Measurements from ENCODE around the gene ETV2. TPM values are rescaled to one million over a fixed set of nuclear protein-coding genes. Genes with fewer than 3 reads are reported as not detected.
A peak's percentile ranks its signal among the peaks of the same experiment; 100 is the strongest.

The ETV2 gene
- total RNA-seq, 2 experiments from 2014 or later, result 0.25 to 1.7 TPM

DNA sequence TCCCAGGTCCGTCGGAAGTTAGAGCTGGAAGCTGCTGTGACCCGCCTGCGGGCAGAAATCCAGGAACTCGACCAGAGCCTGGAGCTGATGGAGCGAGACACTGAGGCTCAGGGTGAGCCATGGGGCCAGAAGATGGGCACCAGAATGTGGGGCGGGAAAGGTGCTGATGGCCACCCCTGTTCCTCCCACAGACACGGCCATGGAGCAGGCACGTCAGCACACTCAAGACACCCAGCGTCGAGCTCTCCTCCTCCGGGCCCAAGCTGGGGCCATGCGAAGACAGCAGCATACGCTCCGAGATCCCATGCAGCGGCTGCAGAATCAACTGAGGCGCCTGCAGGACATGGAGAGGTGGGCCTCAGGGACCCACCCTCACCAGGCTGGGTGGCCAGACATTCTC is 26.5 kb upstream of the ETV2 start:
- Histone ChIP-seq H3K27ac (ENCODE audit: low read depth, low read length, poor library complexity, severe bottlenecking) (no peak overlapping the region), H3K36me3 (ENCODE audit: insufficient read depth, low read length) (peaks cover 27% of the 10 kb centered on the region; the same call in 1 of the 2 replicates), H2AFZ (ENCODE audit: low read length) (no peak overlapping the region), H3K4me2 (ENCODE audit: low read length) (no peak overlapping the region), H3K79me2 (ENCODE audit: insufficient read depth, low read depth, low read length) (peaks cover 8% of the 10 kb centered on the region), H3K9me2 (ENCODE audit: insufficient read depth, low read length) (no peaks in the 10 kb centered on the region), H3K4me1 (ENCODE audit: insufficient read depth, low read length, poor library complexity, severe bottlenecking) (peaks cover 23% of the 10 kb centered on the region), H3K9me3 (ENCODE audit: low read length) (no peaks in the 10 kb centered on the region), H3K4me3 (ENCODE audit: low read depth, low read length, poor library complexity, severe bottlenecking) (no peak overlapping the region), H4K20me1 (ENCODE audit: insufficient read depth, low read length) (no peaks in the 10 kb centered on the region)
- CTCF ChIA-PET (ENCODE audit: unreplicated experiment), result no interaction called here
- POLR2A ChIA-PET, result no interaction called here
- no TSS peak for BruUV-seq (replicated peaks)
- DNase-seq (ENCODE audit: low spot score), result no peak
- TF ChIP-seq CTCF (conservative IDR thresholded peaks at IDR 0.05; ENCODE audit: low read length) (no peak), EZH2phosphoT487 (IDR thresholded peaks at IDR 0.05; ENCODE audit: borderline replicate concordance, low read depth, low read length) (no peak)
- intact Hi-C loops (cut with micrococcal nuclease; ENCODE audit: unreplicated experiment), result no loop called here

DNA sequence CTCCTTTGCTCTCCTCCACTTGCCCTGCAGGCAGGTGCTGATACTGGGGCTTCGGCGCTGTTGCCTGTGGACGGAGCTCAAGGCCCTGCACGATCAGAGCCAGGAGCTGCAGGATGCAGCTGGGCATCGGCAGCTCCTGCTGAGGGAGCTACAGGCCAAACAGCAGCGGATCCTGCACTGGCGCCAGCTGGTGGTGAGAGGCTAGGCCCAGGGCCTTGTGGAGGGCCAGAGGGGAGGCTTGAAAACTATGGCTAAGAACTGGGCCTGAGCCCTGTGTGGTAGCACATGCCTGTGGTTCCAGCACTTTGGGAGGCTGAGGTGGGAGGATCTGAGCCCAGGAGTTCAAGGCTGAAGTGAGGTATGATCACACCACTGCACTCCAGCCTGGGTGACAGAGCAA is 22.7 kb upstream of the ETV2 start:
- H3K27ac ChIP-seq (ENCODE audit: low read depth, low read length, poor library complexity, severe bottlenecking), result no peak overlapping the region
- no peaks in the 10 kb centered on the region for H3K9me2 ChIP-seq (ENCODE audit: insufficient read depth, low read length)
- DNase-seq (ENCODE audit: low spot score), result no peak
- H3K4me1 ChIP-seq (ENCODE audit: insufficient read depth, low read length, poor library complexity, severe bottlenecking), result peaks cover under 1% of the 10 kb centered on the region
- no TSS peak for BruUV-seq (replicated peaks)
- H3K4me3 ChIP-seq (ENCODE audit: low read depth, low read length, poor library complexity, severe bottlenecking), result no peak overlapping the region
- no peak overlapping the region for H2AFZ ChIP-seq (ENCODE audit: low read length)
- intact Hi-C loops (cut with micrococcal nuclease; ENCODE audit: unreplicated experiment), result no loop called here
- no peaks in the 10 kb centered on the region for H4K20me1 ChIP-seq (ENCODE audit: insufficient read depth, low read length)
- ChIA-PET POLR2A (no interaction called here), CTCF (ENCODE audit: unreplicated experiment) (no interaction called here)
- H3K79me2 ChIP-seq (ENCODE audit: insufficient read depth, low read depth, low read length), result no peaks in the 10 kb centered on the region
- H3K36me3 ChIP-seq (ENCODE audit: insufficient read depth, low read length), result peaks cover 35% of the 10 kb centered on the region; the same call in 1 of the 2 replicates
- no peaks in the 10 kb centered on the region for H3K9me3 ChIP-seq (ENCODE audit: low read length)
- no peak overlapping the region for H3K4me2 ChIP-seq (ENCODE audit: low read length)
- TF ChIP-seq EZH2phosphoT487 (IDR thresholded peaks at IDR 0.05; ENCODE audit: borderline replicate concordance, low read depth, low read length), result no peak
- 0 out of 2 replicates have a peak, but pooled peaks have one; percentile 23 for TF ChIP-seq CTCF (conservative IDR thresholded peaks at IDR 0.05; ENCODE audit: low read length)

- Histone ChIP-seq H2AFZ (ENCODE audit: low read length) (no peak overlapping the region), H3K36me3 (ENCODE audit: insufficient read depth, low read length) (peaks cover 35% of the 10 kb centered on the region; the same call in 1 of the 2 replicates), H3K4me3 (ENCODE audit: low read depth, low read length, poor library complexity, severe bottlenecking) (no peak overlapping the region), H3K9me2 (ENCODE audit: insufficient read depth, low read length) (no peaks in the 10 kb centered on the region), H3K27ac (ENCODE audit: low read depth, low read length, poor library complexity, severe bottlenecking) (no peak overlapping the region), H3K9me3 (ENCODE audit: low read length) (no peaks in the 10 kb centered on the region), H3K4me1 (ENCODE audit: insufficient read depth, low read length, poor library complexity, severe bottlenecking) (no peaks in the 10 kb centered on the region), H3K79me2 (ENCODE audit: insufficient read depth, low read depth, low read length) (no peaks in the 10 kb centered on the region), H4K20me1 (ENCODE audit: insufficient read depth, low read length) (no peaks in the 10 kb centered on the region), H3K4me2 (ENCODE audit: low read length) (no peak overlapping the region)
- BruUV-seq (replicated peaks), result no TSS peak
- intact Hi-C loops (cut with micrococcal nuclease; ENCODE audit: unreplicated experiment), result no loop called here
- POLR2A ChIA-PET, result no interaction called here
- no peak for DNase-seq (ENCODE audit: low spot score)
- CTCF ChIA-PET (ENCODE audit: unreplicated experiment), result no interaction called here
- TF ChIP-seq EZH2phosphoT487 (IDR thresholded peaks at IDR 0.05; ENCODE audit: borderline replicate concordance, low read depth, low read length) (no peak), CTCF (conservative IDR thresholded peaks at IDR 0.05; ENCODE audit: low read length) (no peak)
These were observed 22.1 kb upstream of the ETV2 start for GRCh38 chr19:35619290-35619923.

Data from OCI-LY7 (cell line).